Esophagus squamous epithelium (tissue), 5 donors: ENCODE results near the gene GPSM1. TPM values are rescaled to one million over a fixed set of nuclear protein-coding genes. Genes with fewer than 3 reads are reported as not detected.

Experiments used
- DNase-seq: peaks from one replicate; lab custom pipeline; 2025; lab: John Stamatoyannopoulos, UW
- H3K27ac ChIP-seq, 4 donors: fragments of 200-600 bp; sonication (generic); one replicate each; pipeline ENCODE4 v1.5.1; 2016 to 2019; ENCODE audit warnings: mild to moderate bottlenecking in 1 of 4
- H3K27me3 ChIP-seq, 4 donors: fragments of 200-600 bp; sonication (generic); 1 replicate in 3 of 4; 2 replicates in 1 of 4; pipeline versions ENCODE4 v1.5.1 to v1.6.0; 2017 to 2021; ENCODE audit warnings: antibody characterized with exemption in 1 of 4
- H3K36me3 ChIP-seq, 3 donors: fragments of 200-600 bp; sonication (generic); one replicate each; pipeline ENCODE4 v1.5.1; 2016 to 2019
- H3K4me1 ChIP-seq, 3 donors: fragments of 200-600 bp; sonication (generic); one replicate each; pipeline ENCODE4 v1.5.1; 2017 to 2019
- H3K4me3 ChIP-seq, 4 donors: fragments of 200-600 bp; sonication (generic); 1 replicate in 3 of 4; 2 replicates in 1 of 4; pipeline ENCODE4 v1.5.1; 2016 to 2019; ENCODE audit warnings: mild to moderate bottlenecking in 2 of 4, moderate library complexity in 1 of 4
- H3K9me3 ChIP-seq, 3 donors: fragments of 200-600 bp; sonication (generic); one replicate each; pipeline ENCODE4 v1.5.1; 2016 to 2019
- CTCF ChIP-seq, 6 experiments: fragments of 450-650 bp in 4 of 6; fragments of 200-600 bp in 2 of 6; sonication (generic) in 2 of 6; IDR thresholded peaks; one replicate each; pipeline ENCODE4 v1.5.1; 2016 to 2019; ENCODE audit warnings: antibody characterized with exemption in 6 of 6, mild to moderate bottlenecking in 4 of 6, moderate library complexity in 4 of 6
- POLR2A ChIP-seq, 4 donors: fragments of 450-650 bp; IDR thresholded peaks; one replicate each; pipeline ENCODE4 v1.6.1; 2017; ENCODE audit warnings: antibody characterized with exemption in 4 of 4, mild to moderate bottlenecking in 4 of 4, moderate library complexity in 3 of 4
- WGBS, 2 donors: methylation state at CpG; one replicate each; pipeline ENCODE4 v1.1.5; 2018; 5-methylcytosine and 5-hydroxymethylcytosine counted together
- intact Hi-C: fragments of 100-400 bp; cut with DNase I; formaldehyde crosslinking; loops from one replicate; pipeline ENCODE4 v1.15.0; 2022
- total RNA-seq, 4 donors: library from RNA; depleted of rRNA; stranded (reverse); fragments of >200 nt; gene quantifications; one replicate each; pipeline ENCODE4 v1.1.0, GENCODE V29; 2016
- donor health status: DM: yes; HTN: yes; CAD: no.

The GPSM1 gene
- total RNA-seq, 4 donors from 2014 or later = 0.72 to 8.2 (median 1.9) TPM

DNA sequence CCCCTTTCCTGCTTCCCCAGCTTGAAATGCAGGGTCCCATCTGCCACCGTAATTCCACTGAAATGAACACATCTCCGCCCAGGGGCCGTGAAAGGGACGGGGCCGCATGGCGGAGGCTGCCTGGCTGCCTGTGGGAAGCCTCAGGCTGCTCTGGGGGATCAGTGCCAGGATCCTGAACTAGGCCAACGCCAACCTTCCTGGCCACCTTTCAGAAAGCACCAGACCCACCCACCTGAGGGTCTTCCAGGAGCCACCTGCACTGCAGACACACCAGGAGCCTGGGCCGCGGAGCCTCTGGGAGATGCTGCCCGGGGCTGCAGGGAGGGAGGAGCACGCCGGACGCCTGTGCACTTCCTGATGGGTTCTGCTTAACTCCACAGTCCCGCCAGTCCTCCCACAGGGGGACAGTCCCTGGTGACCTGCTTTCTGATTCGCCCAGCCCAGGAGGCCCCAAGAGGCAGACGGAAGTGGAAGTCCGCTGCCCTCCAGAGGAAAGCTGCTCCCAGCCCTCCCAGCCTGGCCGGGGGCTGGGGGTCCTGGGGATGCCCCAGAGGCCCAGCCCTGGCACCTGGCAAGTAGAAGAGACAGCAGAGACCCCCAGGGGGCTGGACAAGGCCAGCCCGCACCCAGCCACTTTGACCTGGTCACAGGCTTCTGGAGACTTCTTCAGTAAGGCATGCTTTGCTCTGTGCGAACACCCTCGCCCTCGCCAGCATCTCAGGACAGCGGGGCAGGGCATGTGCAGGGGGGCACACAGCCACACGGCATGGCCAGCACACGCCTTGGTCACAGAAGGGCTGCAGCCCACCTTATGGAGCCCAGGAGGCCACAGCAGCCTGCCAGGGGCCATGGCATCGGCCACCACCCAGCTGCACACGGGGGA lies 46.2 kb downstream of the GPSM1 start, which contains the start of gene CARD9:
CARD9 (minus strand) TSS at position 370 of the 883 bp plus-strand sequence. CDS start 1,591 bp downstream, outside the sequence.
- no peaks in the 10 kb centered on the region for H3K9me3 ChIP-seq
- peaks cover 0 to 26% (median 7%) of the 10 kb centered on the region in 3 donors for H3K4me1 ChIP-seq
- WGBS, 2 donors = 49 to 78% methylated on average over 5 to 11 of the region's 27 CpGs
- intact Hi-C loops = no loop called here
- TF ChIP-seq POLR2A (IDR thresholded peaks at IDR 0.05) (no peak), CTCF (IDR thresholded peaks at IDR 0.05) (no peak)
- H3K27me3 ChIP-seq = no peaks in the 10 kb centered on the region
- H3K36me3 ChIP-seq = peaks cover under 1 to 18% (median 3%) of the 10 kb centered on the region in 3 donors
- no peak for DNase-seq
- peak within 1 kb of the TSS in 3 of 4 donors; percentile 2 to 69 (median 46) for H3K27ac ChIP-seq
- H3K4me3 ChIP-seq = peak within 1 kb of the TSS in 3 of 4 donors; percentile 13 to 37 (median 28)

DNA sequence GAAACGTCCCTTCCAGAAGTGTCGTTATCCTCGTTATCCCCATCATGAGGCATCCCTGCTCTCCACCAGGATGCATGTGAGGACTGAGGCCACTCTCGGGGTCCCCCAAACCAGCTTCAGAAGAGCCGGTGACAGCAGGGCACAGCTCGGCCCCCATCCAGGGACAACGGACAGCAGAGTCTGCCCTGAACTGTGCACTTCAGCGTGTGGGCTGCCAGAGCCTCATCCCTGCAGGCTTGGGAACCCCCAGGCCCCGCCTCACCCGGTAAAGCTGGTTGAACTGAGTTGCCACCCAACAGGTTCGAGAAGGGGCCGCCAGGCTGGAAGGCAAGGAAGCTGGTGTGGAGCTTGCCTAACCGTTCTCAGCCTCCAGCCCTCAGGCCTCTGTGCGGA lies 46.8 kb downstream of the GPSM1 start:
- WGBS, 2 donors = 40 to 67% methylated on average over 1 of the region's 14 CpGs
- H3K27me3 ChIP-seq = no peaks in the 10 kb centered on the region
- TF ChIP-seq POLR2A (IDR thresholded peaks at IDR 0.05) (no peak), CTCF (IDR thresholded peaks at IDR 0.05) (no peak)
- no peaks in the 10 kb centered on the region for H3K9me3 ChIP-seq
- H3K4me1 ChIP-seq = peaks cover 0 to 26% (median 7%) of the 10 kb centered on the region in 3 donors
- intact Hi-C loops = no loop called here
- no peak overlapping the region for H3K4me3 ChIP-seq
- H3K36me3 ChIP-seq = peaks cover 7 to 24% (median 8%) of the 10 kb centered on the region in 3 donors
- H3K27ac ChIP-seq = no peak overlapping the region
- no peak for DNase-seq

DNA sequence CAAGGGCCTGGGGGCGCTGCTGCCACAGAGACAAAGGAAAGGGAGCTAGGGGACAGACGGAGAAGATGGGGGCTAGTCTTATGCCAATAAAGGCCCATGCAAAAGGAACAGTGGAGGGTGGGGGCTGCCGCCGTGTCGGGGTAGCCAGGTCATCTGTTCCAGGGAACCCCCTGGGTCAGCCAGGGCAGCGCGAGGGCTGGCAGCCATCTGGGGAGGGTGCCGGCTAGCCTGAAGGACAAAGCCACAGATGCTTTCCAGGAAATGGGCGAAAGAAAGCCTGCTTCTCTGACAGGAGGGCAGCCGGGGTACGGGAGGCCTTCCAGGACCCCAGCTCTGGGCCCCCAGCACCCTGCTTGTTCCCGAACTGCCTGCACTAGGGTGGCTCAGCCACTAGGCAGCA lies 47.8 kb downstream of the GPSM1 start:
- no peak for TF ChIP-seq CTCF (IDR thresholded peaks at IDR 0.05)
- TF ChIP-seq POLR2A (IDR thresholded peaks at IDR 0.05) = no peak
- Histone ChIP-seq H3K27me3 (no peaks in the 10 kb centered on the region), H3K9me3 (no peaks in the 10 kb centered on the region), H3K4me1 (peaks cover 0 to 26% (median 7%) of the 10 kb centered on the region in 3 donors), H3K27ac (no peak overlapping the region), H3K36me3 (peaks cover 8 to 33% (median 14%) of the 10 kb centered on the region in 3 donors), H3K4me3 (no peak overlapping the region)
- WGBS, 2 donors = 88 to 94% methylated on average over 7 to 10 of the region's 12 CpGs
- intact Hi-C loops = no loop called here
- no peak for DNase-seq

- Histone ChIP-seq H3K27ac (no peak overlapping the region), H3K4me1 (peaks cover 0 to 26% (median 7%) of the 10 kb centered on the region in 3 donors), H3K36me3 (peaks cover 9 to 47% (median 14%) of the 10 kb centered on the region in 3 donors), H3K27me3 (no peaks in the 10 kb centered on the region), H3K4me3 (no peak overlapping the region), H3K9me3 (no peaks in the 10 kb centered on the region)
- intact Hi-C loops = no loop called here
- no peak for TF ChIP-seq CTCF (IDR thresholded peaks at IDR 0.05)
- no peak for TF ChIP-seq POLR2A (IDR thresholded peaks at IDR 0.05)
- 72 to 82% methylated on average over 3 to 5 of the region's 8 CpGs for WGBS, 2 donors
- no peak for DNase-seq
Observed at GRCh38 chr9:136376457-136376856, 49.1 kb downstream of the GPSM1 start.
